Lung (tissue), 12 donors: ENCODE results near the gene RASAL1. TPM values are rescaled to one million over a fixed set of nuclear protein-coding genes. Genes with fewer than 3 reads are reported as not detected.
A peak's percentile ranks its signal among the peaks of the same experiment; 100 is the strongest.

Source experiments
- ATAC-seq: fragments of 200-7000 bp; cut with Tn5 transposase; one replicate; pipeline ENCODE4 v1.9.1; 2020; ENCODE audit warnings: moderate number of reproducible peaks; ENCODE audit not compliant: insufficient read depth, low FRiP score
- DNase-seq, 3 donors: peaks; one replicate each; pipeline ENCODE4 v3.0.0-alpha.2; 2013 to 2017
- H3K27ac ChIP-seq, 2 donors: one replicate each; pipeline ENCODE4 v1.5.1; 2013; ENCODE audit warnings: mild to moderate bottlenecking in 2 of 2, moderate library complexity in 2 of 2, control low read depth in 1 of 2, inconsistent platforms in 1 of 2, low read depth in 1 of 2, low read length in 1 of 2
- H3K27me3 ChIP-seq, 3 donors: one replicate each; pipeline ENCODE4 v1.5.1; 2013; ENCODE audit warnings: low read length in 2 of 3; ENCODE audit not compliant: control insufficient read depth in 3 of 3, insufficient read depth in 3 of 3
- H3K36me3 ChIP-seq, 4 donors: one replicate each; pipeline ENCODE4 v1.5.1; 2013; ENCODE audit warnings: low read length in 4 of 4, mild to moderate bottlenecking in 1 of 4, moderate library complexity in 1 of 4; ENCODE audit not compliant: control insufficient read depth in 4 of 4, insufficient read depth in 4 of 4
- H3K4me1 ChIP-seq, 5 donors: one replicate each; pipeline ENCODE4 v1.5.1; 2013; ENCODE audit warnings: low read length in 5 of 5, mild to moderate bottlenecking in 2 of 5, moderate library complexity in 1 of 5; ENCODE audit not compliant: control insufficient read depth in 5 of 5, insufficient read depth in 5 of 5
- H3K4me3 ChIP-seq: one replicate; pipeline ENCODE4 v1.5.1; 2013; ENCODE audit warnings: mild to moderate bottlenecking, control low read depth, moderate library complexity
- H3K9ac ChIP-seq, 2 donors: one replicate each; pipeline ENCODE4 v1.5.1; 2013; ENCODE audit warnings: low read length in 2 of 2, control low read depth in 1 of 2; ENCODE audit not compliant: insufficient read depth in 1 of 2
- H3K9me3 ChIP-seq, 4 donors: one replicate each; pipeline ENCODE4 v1.5.1; 2013; ENCODE audit warnings: low read length in 3 of 4, mild to moderate bottlenecking in 1 of 4, moderate library complexity in 1 of 4; ENCODE audit not compliant: control insufficient read depth in 4 of 4, insufficient read depth in 3 of 4
- CTCF ChIP-seq: IDR thresholded peaks from 2 replicates; pipeline ENCODE4 v1.5.1; 2012; ENCODE audit warnings: mild to moderate bottlenecking; ENCODE audit errors: control extremely low read depth, extremely low read depth
- WGBS, 2 donors: extraction: QIAGEN DNeasy Blood & Tissue Kit; methylation state at CpG; one replicate each; pipeline ENCODE4 v1.1.7; 2013; 5-methylcytosine and 5-hydroxymethylcytosine counted together
- polyA plus RNA-seq, 2 donors: library from polyadenylated mRNA; stranded (reverse); fragments of 200-250 nt; gene quantifications; one replicate each; pipeline ENCODE4 v1.2.1, GENCODE V29; 2013
- total RNA-seq, 2 donors: library from RNA; depleted of rRNA in 1 of 2; stranded (reverse); fragments of >200 nt in 1 of 2; gene quantifications; one replicate each; pipeline ENCODE4 v1.2.1, GENCODE V29; 2014 to 2021
- donor health status: control.
- donor health status: control.
- donor health status: Bipolar disorder and iron deficiency.
- donor health status: healthy.
- donor health status: DM: yes; HTN: yes; CAD: no.

RASAL1 gene
- total and polyA plus RNA-seq, 4 donors = 0.09 to 1.8 (median 0.62) TPM

GRCh38 chr12:113055594-113056380 lies 79.8 kb downstream of the RASAL1 start:
- Histone ChIP-seq H3K4me1 (peaks cover 0 to 4% (median 0%) of the 10 kb centered on the region in 5 donors), H3K27ac (no peak overlapping the region), H3K27me3 (peaks cover 5 to 31% (median 19%) of the 10 kb centered on the region in 3 donors), H3K4me3 (no peak overlapping the region), H3K9me3 (peaks cover 0 to 6% (median 0%) of the 10 kb centered on the region in 4 donors), H3K36me3 (no peaks in the 10 kb centered on the region), H3K9ac (no peak overlapping the region)
- no peak for TF ChIP-seq CTCF
- DNase-seq (peak in 1 of 3 donors; percentile 20), ATAC-seq (no peak)
- 59 to 77% methylated on average over 13 of the region's 13 CpGs for WGBS, 2 donors

- no peak overlapping the region for H3K27ac ChIP-seq
- no peak overlapping the region for H3K9ac ChIP-seq
- DNase-seq (no peak), ATAC-seq (no peak)
- no peaks in the 10 kb centered on the region for H3K36me3 ChIP-seq
- peaks cover 0 to 4% (median 0%) of the 10 kb centered on the region in 5 donors for H3K4me1 ChIP-seq
- no peak overlapping the region for H3K4me3 ChIP-seq
- peaks cover 5 to 31% (median 19%) of the 10 kb centered on the region in 3 donors for H3K27me3 ChIP-seq
- no peak for TF ChIP-seq CTCF
- WGBS, 2 donors = 65 to 72% methylated on average over 4 of the region's 4 CpGs
- peaks cover 0 to 3% (median 0%) of the 10 kb centered on the region in 4 donors for H3K9me3 ChIP-seq
Observed at GRCh38 chr12:113054948-113055486, 80.5 kb downstream of the RASAL1 start.

- ATAC-seq = no peak
- WGBS, 2 donors = 63 to 64% methylated on average over 4 of the region's 4 CpGs
Observed at GRCh38 chr12:113052326-113052725, 83.2 kb downstream of the RASAL1 start.

More at GRCh38 chr12:113052326-113052725, 83.2 kb downstream of the RASAL1 start:
- H3K9ac ChIP-seq = no peak overlapping the region
- no peak overlapping the region for H3K4me3 ChIP-seq
- H3K27me3 ChIP-seq = peaks cover 5 to 24% (median 15%) of the 10 kb centered on the region in 3 donors
- H3K4me1 ChIP-seq = peaks cover 0 to 4% (median 0%) of the 10 kb centered on the region in 5 donors
- no peak for TF ChIP-seq CTCF
- no peaks in the 10 kb centered on the region for H3K36me3 ChIP-seq
- no peak for DNase-seq
- no peak overlapping the region for H3K27ac ChIP-seq
- H3K9me3 ChIP-seq = peaks cover 0 to 3% (median 0%) of the 10 kb centered on the region in 4 donors
